K562 (cell line): ENCODE measurements around the gene OR14A16. TPM values are rescaled to one million over a fixed set of nuclear protein-coding genes. Genes with fewer than 3 reads are reported as not detected.
A peak's percentile ranks its signal among the peaks of the same experiment; 100 is the strongest.

Source experiments
- CHD7 ChIP-seq: fragments of 200-600 bp; sonication (generic); IDR thresholded peaks from one replicate; pipeline ENCODE4 v1.6.1; 2012; ENCODE audit warnings: mild to moderate bottlenecking, low read depth, low read length, inconsistent platforms
- FOXK2 ChIP-seq, 2 experiments: fragments of 450-650 bp; IDR thresholded peaks in 1 of 2; conservative IDR thresholded peaks in 1 of 2; 2 replicates each; pipeline ENCODE4 v1.6.1; 2016; ENCODE audit warnings: low read depth in 2 of 2, mild to moderate bottlenecking in 1 of 2
- GABPA ChIP-seq: fragments of 200-800 bp; sonication (Bioruptor generic); conservative IDR thresholded peaks from 2 replicates; pipeline ENCODE4 v1.6.1; 2016; ENCODE audit warnings: low read depth, missing genetic modification characterization, missing compliant biosample characterization
- KLF1 ChIP-seq: fragments of 450-650 bp; IDR thresholded peaks from 2 replicates; pipeline ENCODE4 v1.6.1; 2016; ENCODE audit warnings: missing genetic modification characterization, missing compliant biosample characterization
- MECOM ChIP-seq: fragments of 250-450 bp; sonication (Bioruptor Pico); IDR thresholded peaks from 2 replicates; pipeline ENCODE4 v1.8.0; 2022; ENCODE audit warnings: inconsistent platforms
- NEUROD1 ChIP-seq: fragments of 150-350 bp; IDR thresholded peaks from 2 replicates; pipeline ENCODE4 v1.6.1; 2014; ENCODE audit warnings: borderline replicate concordance, low read length, low read depth; ENCODE audit not compliant: partially characterized antibody
- PHF21A ChIP-seq: fragments of 450-650 bp; IDR thresholded peaks from 2 replicates; pipeline ENCODE4 v1.6.1; 2017; ENCODE audit warnings: low read depth, borderline replicate concordance
- SIN3A ChIP-seq, 2 experiments: fragments of 150-350 bp in 1 of 2; IDR thresholded peaks; 2 replicates each; pipeline ENCODE4 v1.6.1; 2011 to 2016; ENCODE audit warnings: borderline replicate concordance in 2 of 2, low read depth in 2 of 2, low read length in 2 of 2, mild to moderate bottlenecking in 2 of 2, moderate library complexity in 2 of 2; ENCODE audit not compliant: control insufficient read depth in 1 of 2
- SMC3 ChIP-seq: conservative IDR thresholded peaks from 2 replicates; pipeline ENCODE4 v1.6.1; 2011; ENCODE audit warnings: low read depth, low read length, improper control_type of control experiment; ENCODE audit not compliant: insufficient read depth
- SP2 ChIP-seq: IDR thresholded peaks from 2 replicates; pipeline ENCODE4 v1.6.1; 2011; ENCODE audit warnings: mild to moderate bottlenecking, low read depth, low read length, moderate library complexity; ENCODE audit not compliant: poor library complexity, severe bottlenecking; ENCODE audit errors: extremely low read depth
- SRF ChIP-seq, 2 experiments: fragments of 250-450, 450-650 bp in 1 of 2; sonication (Bioruptor Pico) in 1 of 2; sonication (generic) in 1 of 2; formaldehyde crosslinking; IDR thresholded peaks; 2 replicates each; pipeline versions ENCODE4 v1.5.0 to v1.5.1; 2020 to 2022; ENCODE audit warnings: mild to moderate bottlenecking in 1 of 2, missing genetic modification reagents in 1 of 2
- SRSF1 ChIP-seq: fragments of 200-400 bp; formaldehyde crosslinking; IDR thresholded peaks from 2 replicates; pipeline ENCODE4 v1.6.1; 2017; ENCODE audit warnings: mild to moderate bottlenecking, low read depth, low read length, moderate library complexity
- ZFP1 ChIP-seq: fragments of 450-650 bp; formaldehyde crosslinking; IDR thresholded peaks from 2 replicates; pipeline ENCODE4 v1.4.0; 2020; ENCODE audit warnings: mild to moderate bottlenecking, mixed read lengths
- ZNF347 ChIP-seq: fragments of 450-650 bp; formaldehyde crosslinking; IDR thresholded peaks from 2 replicates; pipeline ENCODE4 v1.4.0; 2020; ENCODE audit warnings: low read depth, mild to moderate bottlenecking, moderate library complexity
- ZNF668 ChIP-seq: fragments of 250-450 bp; sonication (Bioruptor Pico); IDR thresholded peaks from 2 replicates; pipeline ENCODE4 v1.8.0; 2022; ENCODE audit warnings: mild to moderate bottlenecking, inconsistent platforms
- polyA plus RNA-seq, 8 experiments: library from polyadenylated mRNA; depleted of rRNA in 4 of 8; stranded (reverse) in 5 of 8; unstranded in 3 of 8; fragments of >200 nt; fragmentation: Nextera tagmentation in 2 of 8; fragmentation: Illumina TruSeq in 1 of 8; extraction: Ambion mirVana in 2 of 8; extraction: Trizol in 1 of 8; gene quantifications; 2 replicates each; pipeline versions ENCODE4 v1.2.1 to v1.2.3, GENCODE V29; 2011 to 2014; ENCODE audit warnings: inconsistent platforms in 1 of 8, missing spikeins in 1 of 8
- total RNA-seq, 7 experiments: library from RNA; depleted of rRNA in 6 of 7; stranded (reverse); fragments of >200 nt in 6 of 7; fragmentation: Illumina TruSeq in 2 of 7; extraction: Trizol in 2 of 7; gene quantifications; 2 replicates each; pipeline versions ENCODE4 v1.2.1 to v1.2.3, GENCODE V29; 2011 to 2021; ENCODE audit warnings: low replicate concordance in 1 of 7
- TF ChIP-seq, protein P1 (sequence below), 2 experiments: fragments of 450-650 bp in 1 of 2; sonication (generic) in 1 of 2; formaldehyde crosslinking; conservative IDR thresholded peaks; 2 replicates each; pipeline versions ENCODE4 v1.4.0 to v1.8.1; 2020 to 2022; ENCODE audit warnings: mild to moderate bottlenecking in 1 of 2, missing genetic modification reagents in 1 of 2

The OR14A16 gene
- total and polyA plus RNA-seq, 9 of the 15 experiments (the other 6 are each of a cell fraction or from before 2014, with no cell fraction given), result not detected

DNA sequence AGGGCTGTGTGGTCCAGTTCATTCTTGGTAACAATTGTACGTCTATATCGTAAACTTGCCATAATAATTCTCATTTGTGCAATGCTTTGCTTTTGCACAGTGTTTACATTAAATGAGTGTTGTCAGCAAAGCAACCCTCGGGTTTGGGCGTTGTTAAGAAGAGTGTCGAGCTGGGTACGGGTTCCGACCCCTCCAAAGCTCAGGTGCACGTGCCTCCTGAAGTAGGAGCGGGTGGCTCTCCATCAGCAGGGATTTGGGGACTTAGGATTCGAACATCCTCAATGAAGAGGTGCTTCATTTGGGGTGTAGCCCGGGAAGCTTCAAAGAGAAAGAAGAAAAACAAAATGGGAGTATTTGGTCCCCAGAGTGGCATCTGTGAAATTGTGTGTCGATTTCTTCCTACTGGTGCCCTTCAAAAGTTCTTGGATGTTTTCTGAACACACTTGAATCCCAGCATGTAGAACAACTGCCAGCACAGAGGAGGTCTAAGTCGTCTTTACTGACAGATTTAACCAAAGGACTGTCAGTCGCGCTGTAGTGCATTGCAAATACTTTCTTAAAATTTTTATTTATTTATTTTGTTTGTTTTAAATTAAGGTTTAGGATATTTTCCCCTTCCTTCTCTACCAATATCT lies 34.2 kb upstream of the OR14A16 start (continued):
- TF ChIP-seq CHD7, result no peak
- TF ChIP-seq KLF1 (tag), result no peak
- TF ChIP-seq NEUROD1, result no peak
- no peak for TF ChIP-seq SRSF1
- no peak for TF ChIP-seq ZNF347 (CRISPR knock-in tag)
- no peak for TF ChIP-seq GABPA (tag)
- TF ChIP-seq, protein P1, sequence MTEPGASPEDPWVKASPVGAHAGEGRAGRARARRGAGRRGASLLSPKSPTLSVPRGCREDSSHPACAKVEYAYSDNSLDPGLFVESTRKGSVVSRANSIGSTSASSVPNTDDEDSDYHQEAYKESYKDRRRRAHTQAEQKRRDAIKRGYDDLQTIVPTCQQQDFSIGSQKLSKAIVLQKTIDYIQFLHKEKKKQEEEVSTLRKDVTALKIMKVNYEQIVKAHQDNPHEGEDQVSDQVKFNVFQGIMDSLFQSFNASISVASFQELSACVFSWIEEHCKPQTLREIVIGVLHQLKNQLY (CRISPR knock-in tag; conservative IDR thresholded peaks at IDR 0.05), result peak in 1 of 2 experiments; percentile 65; a peak in 1 of 4 replicates
- TF ChIP-seq SIN3A (IDR thresholded peaks at IDR 0.05; ENCODE audit: borderline replicate concordance in 2 of 2, control insufficient read depth in 1 of 2, low read depth in 2 of 2, low read length in 2 of 2), result no peak
- TF ChIP-seq ZNF668, result no peak
- no peak for TF ChIP-seq MECOM (CRISPR knock-in tag)
- no peak for TF ChIP-seq SRF (CRISPR knock-in tag; IDR thresholded peaks at IDR 0.05)
- TF ChIP-seq PHF21A, result no peak
- peak; percentile 16 to 36; a peak in 1 of 4 replicates for TF ChIP-seq FOXK2 (conservative IDR thresholded peaks at IDR 0.05 in 1 of 2, IDR thresholded peaks at IDR 0.05 in 1 of 2; ENCODE audit: low read depth in 2 of 2)
- TF ChIP-seq SP2, result no peak
- TF ChIP-seq SMC3, result no peak
- no peak for TF ChIP-seq ZFP1 (CRISPR knock-in tag)
